Stimulated activated CD8-positive, alpha-beta memory T cell treated with anti-CD3 and anti-CD28 coated beads, Interleukin-15, amount 100 ng/mL, for 4 hours (primary cell): ENCODE data around the gene NXPH3.

Experiments used
- DNase-seq, 2 donors: peaks; one replicate each; pipeline ENCODE4 v3.0.0-alpha.2; 2020; ENCODE audit warnings: low read depth in 2 of 2

Gene NXPH3

DNA sequence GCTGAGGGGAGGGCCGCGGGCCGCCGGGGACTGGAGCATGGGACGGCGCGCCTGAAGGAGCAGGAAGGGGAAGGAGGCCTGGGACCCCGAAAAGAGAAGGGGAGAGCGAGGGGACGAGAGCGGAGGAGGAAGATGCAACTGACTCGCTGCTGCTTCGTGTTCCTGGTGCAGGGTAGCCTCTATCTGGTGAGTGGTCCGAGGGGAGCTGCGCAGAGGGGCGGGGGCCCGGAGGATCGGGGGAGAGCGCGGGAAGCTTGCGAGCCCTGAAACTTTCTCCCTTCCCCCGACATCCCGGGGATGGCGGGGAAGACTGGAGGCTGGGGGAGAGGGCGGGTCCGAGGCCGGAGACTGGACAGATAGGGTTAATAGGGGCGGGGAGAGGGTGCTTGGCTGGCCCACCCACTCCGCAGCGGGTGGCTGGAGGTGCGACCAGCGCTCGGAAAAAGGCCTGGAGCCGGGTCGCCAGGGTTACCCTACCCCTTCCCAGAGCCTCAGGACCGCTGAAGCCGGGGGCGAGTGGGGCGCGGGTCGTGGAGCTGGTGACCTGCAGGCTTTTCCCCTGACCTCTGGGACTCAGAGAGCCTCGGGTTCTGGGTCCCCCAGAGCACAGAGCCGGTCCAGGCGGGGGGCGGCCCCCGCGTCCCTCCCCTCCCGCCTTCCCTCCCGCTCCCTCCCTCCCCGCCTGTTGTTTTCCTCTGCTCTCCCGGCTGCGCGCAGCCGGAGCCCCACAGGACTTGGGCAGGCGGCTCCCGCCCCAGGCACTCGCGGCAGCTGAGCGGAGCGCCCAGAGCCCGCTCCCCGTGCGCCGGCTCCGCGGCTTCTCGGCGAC is 631 bp downstream of the NXPH3 start:
- no peak for DNase-seq

DNA sequence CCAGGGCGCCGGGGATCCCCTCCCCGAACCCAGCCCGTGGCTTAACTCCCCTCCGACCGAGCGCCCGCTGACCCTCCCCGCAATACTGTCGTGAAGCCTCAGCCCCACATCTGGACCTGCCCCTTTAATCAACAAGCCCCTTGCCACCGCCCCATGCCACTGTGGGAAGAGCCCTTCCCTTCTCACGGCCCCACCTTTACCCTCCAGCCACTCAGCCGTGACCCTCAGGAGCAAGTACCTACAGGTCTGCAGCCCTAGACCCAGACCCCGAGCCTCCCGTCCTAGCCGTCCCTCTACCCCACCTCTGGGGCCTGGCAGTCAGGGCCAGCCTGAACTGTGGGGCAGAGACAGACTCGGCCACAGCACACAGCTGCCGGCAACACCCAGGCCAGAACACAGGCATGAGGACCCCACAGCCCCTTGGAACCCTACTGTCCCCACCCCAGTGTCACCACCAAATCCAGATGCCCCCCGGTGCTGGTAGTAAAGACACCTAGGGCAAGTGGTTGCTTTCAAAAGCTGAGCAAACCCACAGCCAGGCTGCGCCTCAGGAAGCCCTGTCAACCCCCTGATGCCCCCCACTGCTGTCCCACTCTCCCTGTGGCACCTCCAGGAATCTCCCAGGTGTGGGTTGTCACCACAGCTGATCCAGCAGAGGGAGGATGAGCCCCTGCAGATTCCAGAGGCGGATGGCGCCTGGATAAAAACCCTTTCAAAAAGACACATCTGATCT is 1.4 kb downstream of the NXPH3 start:
- DNase-seq: no peak

DNA sequence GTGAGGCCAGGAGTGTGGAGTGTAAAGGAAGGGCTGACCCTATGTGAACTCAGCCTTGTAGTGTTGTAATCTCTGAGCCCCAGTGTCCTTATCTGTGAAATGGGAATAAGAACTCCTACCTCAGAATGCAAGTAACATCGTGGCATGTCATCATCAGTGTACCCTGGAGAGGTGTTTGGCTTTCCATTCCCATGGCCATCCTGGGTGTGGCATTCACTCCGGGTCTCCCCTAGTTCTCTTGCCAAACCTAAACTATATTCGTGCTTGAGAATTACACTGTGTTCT is 1.9 kb downstream of the NXPH3 start:
- DNase-seq: no peak

DNA sequence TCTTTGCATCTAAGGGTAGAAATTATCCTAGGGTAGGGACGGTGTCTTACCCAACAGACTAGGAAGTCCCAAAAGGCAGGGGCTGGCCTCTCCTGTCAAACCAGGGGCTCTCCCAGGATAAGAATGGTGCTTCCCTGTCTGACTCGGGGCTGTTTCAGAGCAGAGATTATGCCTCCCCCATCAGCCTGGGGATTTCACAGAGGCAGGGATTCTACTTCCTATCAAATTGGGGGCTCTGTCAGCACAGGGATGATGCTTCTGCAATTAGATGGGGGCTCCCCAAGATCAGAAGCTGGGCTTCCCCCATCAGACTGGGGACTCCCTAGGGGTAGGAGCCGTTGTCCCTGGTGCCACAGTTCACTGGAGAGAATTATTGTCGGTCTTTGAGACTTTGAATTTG is 2.3 kb downstream of the NXPH3 start:
- DNase-seq: no peak

DNA sequence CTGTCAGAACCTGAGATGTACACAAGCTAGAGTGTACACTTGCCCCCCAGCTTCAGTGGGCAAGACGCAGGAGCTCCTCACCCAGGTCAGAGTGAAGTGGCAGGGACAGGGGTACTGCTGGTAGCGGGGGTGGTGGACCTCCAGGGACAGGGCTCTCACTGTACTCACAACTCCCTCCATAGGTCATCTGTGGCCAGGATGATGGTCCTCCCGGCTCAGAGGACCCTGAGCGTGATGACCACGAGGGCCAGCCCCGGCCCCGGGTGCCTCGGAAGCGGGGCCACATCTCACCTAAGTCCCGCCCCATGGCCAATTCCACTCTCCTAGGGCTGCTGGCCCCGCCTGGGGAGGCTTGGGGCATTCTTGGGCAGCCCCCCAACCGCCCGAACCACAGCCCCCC is 2.7 kb downstream of the NXPH3 start:
- DNase-seq: no peak

DNA sequence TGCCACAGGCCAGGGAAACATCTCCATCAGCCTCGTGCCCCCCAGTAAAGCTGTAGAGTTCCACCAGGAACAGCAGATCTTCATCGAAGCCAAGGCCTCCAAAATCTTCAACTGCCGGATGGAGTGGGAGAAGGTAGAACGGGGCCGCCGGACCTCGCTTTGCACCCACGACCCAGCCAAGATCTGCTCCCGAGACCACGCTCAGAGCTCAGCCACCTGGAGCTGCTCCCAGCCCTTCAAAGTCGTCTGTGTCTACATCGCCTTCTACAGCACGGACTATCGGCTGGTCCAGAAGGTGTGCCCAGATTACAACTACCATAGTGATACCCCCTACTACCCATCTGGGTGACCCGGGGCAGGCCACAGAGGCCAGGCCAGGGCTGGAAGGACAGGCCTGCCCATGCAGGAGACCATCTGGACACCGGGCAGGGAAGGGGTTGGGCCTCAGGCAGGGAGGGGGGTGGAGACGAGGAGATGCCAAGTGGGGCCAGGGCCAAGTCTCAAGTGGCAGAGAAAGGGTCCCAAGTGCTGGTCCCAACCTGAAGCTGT is 3.4 kb downstream of the NXPH3 start:
- DNase-seq: no peak

DNA sequence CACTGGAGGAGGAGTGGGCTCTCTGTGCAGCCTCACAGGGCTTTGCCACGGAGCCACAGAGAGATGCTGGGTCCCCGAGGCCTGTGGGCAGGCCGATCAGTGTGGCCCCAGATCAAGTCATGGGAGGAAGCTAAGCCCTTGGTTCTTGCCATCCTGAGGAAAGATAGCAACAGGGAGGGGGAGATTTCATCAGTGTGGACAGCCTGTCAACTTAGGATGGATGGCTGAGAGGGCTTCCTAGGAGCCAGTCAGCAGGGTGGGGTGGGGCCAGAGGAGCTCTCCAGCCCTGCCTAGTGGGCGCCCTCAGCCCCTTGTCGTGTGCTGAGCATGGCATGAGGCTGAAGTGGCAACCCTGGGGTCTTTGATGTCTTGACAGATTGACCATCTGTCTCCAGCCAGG is 3.9 kb downstream of the NXPH3 start:
- DNase-seq: no peak

DNA sequence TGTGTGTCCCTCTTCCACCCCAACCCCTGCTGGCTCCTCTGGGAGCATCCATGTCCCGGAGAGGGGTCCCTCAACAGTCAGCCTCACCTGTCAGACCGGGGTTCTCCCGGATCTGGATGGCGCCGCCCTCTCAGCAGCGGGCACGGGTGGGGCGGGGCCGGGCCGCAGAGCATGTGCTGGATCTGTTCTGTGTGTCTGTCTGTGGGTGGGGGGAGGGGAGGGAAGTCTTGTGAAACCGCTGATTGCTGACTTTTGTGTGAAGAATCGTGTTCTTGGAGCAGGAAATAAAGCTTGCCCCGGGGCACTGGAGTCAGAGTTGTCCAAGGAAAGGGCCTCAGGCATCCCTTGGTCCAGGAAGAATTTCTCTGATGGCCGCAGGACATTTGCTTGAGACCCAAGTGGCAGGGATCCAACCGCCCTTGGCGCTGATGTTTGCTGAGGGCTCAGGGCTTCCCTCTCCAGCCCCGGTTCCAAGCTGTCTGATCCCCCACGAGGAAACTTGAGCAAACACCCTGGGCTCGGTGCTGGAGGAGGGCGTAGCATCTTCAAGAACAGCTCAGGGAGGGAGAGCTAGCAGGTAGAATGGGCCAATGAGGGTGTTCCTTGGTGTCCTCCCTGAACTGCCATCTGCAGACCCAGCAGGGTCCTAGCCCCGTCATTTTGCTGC is 4.5 kb downstream of the NXPH3 start:
- no peak for DNase-seq

DNA sequence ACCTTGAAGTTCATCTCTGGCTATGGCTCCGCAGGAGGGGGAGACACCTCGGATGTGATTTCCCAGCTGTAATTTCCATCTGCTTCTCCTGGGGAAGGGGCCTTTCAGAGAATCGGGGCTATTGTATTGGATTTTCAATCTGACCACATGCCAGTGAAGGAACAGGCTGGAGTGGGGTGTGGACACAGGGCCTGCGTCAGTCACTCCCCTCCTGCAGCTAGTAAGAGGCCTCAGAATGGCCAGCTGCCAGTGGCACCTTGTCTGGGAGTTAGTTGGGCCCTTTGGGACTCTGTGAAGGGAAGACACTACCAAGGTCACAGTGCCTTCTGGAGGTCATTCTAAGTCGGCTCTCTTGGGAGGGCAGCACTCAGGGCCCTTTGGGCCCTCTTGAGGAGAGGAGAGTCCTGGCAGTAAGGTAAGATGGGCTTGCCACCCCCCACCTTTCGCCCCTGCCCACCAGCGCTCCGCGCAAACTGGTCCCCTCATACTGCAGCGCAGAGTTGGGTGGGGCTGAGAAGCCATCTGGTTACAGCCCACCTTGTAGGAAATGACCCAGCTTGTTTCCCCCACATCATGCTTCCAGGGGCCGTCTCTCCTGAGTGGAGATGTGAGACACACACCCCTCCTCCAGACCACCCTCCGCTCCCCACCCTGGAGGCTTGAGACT is 5.4 kb downstream of the NXPH3 start:
- DNase-seq: no peak

DNA sequence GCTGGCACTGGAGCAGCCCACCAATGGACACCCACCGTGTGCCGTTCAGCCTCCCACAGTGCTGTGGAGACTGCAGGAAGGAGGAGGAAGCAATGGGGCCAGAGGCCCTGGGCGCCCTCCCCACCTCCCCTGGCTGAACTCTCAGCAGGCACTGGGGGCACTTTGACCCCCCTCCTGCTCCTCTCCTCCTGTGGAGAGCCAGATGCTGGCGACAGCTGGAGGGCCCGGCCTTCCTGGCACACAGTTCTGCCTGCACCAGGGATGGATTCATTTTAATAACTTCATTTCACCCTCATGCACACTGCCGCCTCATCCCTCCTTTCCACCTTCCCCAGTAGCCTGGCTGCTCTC is 6.0 kb downstream of the NXPH3 start:
- DNase-seq: no peak

DNA sequence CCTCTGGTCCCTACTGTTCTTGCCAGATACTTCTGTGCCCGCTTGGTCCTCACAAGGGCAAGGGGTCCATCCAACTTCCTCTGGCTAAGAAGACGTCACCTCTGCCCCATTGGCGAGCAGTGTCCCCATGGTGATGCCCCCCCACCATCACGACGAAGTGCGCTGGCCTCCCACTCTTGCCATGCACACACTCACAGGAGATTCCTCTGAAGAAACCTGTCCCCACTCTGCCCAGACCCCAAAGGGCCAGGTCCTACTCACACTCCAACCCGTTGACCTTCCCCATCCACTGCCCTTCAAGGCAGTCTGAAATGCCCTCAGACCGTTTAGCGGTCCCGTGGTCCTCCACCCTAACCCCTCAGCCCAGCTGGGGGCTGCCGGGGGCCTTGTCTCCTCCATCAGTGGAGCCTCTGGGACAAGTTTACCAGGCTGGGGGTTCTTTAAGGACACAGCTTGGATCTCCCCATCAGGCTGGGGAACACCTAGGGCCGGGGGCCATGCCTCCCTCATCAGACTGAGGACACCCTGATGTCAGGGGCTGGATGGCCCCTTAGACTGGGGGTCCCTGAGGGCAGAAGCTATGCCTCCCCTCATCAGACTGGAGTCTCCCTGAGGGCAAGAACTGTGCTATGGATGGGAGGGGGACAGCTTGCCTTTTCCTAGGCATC is 6.5 kb downstream of the NXPH3 start:
- DNase-seq: no peak

DNA sequence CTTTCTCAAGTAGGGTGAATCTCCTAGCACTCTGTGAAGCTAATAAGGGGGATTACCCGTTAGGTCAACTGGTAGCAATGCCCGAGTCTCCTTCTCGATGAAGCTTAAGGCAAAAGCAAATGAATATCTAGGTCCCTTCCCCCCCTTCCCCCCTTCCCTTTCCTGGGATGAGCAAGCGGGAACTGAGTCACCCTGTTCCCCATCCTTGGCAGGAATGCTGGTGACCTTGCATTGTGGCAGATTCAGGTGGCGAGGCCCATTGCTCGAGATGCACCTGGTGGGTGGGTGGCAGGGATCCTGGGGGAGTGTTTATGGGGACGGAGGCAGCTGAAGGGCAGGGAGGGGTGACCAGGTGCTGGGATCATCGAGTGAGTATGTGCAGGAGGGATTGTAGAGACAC is 7.1 kb downstream of the NXPH3 start:
- no peak for DNase-seq

DNA sequence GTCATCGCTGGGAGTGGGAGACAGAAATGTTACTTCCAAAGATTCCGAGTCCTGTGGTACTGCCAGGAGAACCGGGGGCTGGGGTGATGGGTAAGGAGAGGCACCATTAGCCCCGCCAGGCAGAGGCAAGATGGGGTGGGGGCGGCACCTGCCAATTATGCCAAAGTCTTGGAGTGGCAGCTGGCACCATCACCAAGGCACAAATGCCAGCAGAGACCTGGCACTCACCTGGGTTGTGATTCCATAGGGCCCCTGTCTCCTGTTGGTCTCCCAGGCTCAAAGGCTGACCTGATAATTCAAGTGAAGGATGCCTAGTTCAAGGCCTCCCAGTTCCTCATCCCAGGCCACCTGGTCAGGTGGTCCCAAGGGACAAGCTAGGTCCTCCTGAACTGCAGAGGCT is 7.6 kb downstream of the NXPH3 start:
- no peak for DNase-seq

DNA sequence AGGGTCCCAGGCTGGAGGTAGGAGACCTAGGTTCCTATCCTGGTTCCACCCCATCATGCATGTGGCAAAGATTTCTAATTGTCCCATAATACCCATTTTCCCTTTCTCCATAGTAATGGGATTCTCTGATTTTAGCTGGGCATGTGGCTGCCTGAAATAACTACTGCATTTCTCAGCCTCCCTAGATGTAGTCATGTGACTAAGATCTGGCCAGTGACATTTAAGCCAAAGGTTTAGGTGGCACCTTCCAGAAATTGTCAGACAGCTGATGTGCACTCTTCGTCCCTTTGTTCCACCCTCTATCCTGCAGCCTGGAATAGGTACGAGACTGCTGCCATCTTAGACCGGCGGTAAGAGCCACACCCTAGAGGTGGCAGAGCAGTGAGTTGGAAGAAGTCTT is 8.2 kb downstream of the NXPH3 start:
- DNase-seq: no peak

DNA sequence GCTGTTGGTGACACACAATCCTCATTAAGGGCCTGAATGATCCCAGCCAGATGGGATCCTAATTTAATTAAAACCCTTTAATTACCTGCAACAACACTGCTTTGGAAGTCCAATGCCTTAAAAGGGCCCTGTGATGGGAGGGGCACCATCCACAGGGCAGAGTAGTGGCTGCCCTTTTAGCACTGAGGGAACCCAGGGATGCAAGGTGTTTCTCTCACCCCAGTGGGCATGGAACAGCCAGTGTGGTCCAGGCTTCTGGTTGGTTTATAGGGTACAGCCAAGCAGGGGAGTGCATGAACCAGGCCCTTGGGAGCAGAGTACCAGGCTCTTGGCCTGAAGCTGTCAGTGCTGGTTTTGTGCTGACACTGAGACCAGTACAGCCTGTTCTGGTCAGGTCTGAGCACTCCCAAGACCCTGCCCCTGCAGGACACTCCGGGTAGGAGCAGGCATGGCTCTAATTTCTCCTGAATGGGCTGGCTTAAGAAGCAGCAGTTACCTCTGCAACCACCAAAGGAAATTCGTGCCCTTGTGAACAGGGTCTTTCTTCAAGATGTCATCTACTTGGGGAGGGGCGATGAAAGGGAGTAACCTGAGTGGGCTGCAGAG is 9.9 kb downstream of the NXPH3 start:
- no peak for DNase-seq

DNA sequence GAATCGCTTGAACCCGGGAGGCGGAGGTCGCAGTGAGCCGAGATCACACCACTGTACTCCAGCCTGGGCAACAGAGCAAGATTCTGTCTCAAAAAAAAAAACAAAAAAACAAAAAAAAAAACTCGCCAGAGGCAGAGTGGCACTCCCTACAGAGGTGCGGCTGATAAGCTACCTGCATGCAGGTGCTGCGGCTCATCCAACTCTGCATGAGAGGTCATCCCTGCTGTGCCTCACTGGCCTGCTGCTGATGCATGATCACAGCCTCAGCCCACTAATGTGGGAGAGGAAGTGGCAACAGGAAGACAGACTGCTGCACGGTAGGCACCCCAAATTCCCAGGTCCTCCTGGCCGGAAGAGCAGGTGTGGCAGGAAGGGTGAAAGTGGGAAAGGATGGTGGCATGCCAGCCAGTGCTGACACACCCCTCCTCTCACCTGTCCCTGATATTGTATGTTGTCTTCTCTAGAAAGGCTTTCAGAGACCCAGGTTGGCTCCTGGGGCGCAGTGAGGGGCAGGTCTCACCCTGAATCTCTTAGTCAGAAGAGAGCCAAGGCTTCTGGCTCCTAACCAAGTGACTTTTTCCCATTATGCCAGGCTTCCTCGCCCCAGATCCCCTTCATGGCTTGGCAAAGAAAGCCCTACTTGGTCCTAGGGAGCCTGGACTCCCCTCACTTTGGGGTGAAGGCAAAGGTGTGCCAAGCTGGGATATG is 11.8 kb downstream of the NXPH3 start:
- DNase-seq: no peak

DNA sequence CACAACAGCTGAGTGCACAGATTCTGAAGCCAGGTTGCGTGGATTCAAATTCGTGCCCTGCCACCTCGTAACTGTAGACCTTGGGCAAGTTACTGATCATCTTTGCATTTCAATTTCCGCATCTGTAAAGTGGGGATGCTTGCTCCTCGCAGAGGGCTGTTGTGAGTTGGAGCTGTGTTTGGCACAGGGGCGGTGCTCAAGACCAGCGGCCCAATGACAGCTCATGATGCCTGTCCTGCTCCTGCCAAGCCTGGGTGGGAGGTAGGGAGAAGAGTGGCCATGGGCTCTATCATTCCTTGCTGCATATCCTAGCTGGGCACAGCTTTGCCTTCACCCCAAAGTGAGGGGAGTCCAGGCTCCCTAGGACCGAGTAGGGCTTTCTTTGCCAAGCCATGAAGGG is 12.6 kb downstream of the NXPH3 start:
- DNase-seq: no peak

DNA sequence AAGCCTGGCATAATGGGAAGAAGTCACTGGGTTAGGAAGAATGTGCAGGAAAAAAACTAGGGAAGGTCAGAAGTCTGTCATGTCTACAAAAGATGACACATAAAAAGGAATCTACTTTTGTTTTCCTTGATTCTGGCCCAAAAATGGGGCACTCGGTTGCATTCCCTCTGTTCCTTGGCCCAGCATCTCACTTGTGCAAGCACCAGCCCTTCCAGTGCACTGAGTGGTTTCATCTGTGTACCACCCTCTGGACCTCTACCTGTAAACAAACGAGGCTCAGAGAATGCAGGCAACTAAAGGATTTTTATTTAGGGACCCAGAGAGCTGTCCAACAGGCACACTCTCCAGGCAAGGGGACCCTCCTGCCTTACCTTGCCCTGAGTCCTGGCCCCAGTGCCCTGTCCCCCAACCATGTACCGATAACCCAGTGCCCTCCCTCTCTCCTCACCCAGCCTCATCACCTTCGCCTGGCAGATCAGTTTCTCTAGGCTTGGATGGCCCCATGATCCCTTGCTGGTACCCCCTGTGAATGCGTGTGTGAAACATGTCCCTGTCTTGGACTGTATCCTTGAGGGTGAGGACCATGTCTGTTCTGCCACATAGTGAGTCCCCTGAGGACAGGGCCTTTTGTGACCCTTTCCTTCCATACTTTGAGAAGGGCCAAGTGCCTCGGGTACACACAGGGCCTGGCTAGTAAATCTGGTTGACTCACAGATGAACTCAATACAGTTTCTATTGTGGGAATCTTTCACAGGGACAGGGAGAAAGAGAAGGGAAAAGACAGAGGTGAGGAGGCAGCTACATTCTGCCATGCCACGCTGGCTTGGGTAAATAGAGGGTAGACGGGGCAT is 13.3 kb downstream of the NXPH3 start:
- DNase-seq: no peak

DNA sequence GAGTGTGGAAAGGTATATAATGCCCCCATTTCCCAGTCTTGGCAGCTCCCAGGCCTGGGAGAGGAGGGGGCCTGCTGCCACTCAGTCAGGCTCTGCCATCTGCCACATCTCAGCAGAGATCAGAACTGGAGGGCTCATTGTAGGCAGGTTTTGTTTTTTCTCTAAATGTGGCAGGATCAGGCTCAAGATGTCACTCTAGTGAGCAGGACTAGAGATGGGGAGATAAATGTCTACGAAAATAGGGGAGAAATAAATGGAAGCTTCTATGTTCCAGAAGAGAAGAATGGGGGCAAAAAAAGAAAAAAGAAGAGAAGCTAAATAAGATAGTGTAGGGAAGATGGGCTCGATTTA is 13.9 kb downstream of the NXPH3 start:
- DNase-seq: no peak

DNA sequence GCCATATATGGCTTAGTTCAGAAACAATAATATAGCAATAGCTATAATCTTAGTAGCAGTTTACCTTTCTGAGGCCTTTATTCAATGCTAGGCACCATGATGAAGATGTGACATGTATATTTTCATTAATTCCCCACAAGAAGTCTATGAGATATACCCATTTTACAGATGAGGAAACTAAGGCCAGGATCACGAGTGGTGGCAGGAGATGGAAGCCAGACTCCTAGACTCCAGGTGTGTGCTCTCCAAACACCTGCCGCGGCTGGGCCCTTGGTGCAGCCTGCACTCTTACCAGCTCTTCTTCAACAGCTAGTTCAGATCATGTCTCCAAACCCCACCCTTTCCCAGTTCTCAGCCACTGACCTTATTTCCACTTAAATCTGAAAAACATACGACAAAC is 15.2 kb downstream of the NXPH3 start:
- DNase-seq: no peak
